ENCODE results near the gene RIN1. TPM values are rescaled to one million over a fixed set of nuclear protein-coding genes. Genes with fewer than 3 reads are reported as not detected.

RIN1 gene
- total and polyA plus RNA-seq, 2 of the 13 experiments (the other 11 are each of a cell fraction or from before 2014, with no cell fraction given): 2.4 to 4.1 TPM

DNA sequence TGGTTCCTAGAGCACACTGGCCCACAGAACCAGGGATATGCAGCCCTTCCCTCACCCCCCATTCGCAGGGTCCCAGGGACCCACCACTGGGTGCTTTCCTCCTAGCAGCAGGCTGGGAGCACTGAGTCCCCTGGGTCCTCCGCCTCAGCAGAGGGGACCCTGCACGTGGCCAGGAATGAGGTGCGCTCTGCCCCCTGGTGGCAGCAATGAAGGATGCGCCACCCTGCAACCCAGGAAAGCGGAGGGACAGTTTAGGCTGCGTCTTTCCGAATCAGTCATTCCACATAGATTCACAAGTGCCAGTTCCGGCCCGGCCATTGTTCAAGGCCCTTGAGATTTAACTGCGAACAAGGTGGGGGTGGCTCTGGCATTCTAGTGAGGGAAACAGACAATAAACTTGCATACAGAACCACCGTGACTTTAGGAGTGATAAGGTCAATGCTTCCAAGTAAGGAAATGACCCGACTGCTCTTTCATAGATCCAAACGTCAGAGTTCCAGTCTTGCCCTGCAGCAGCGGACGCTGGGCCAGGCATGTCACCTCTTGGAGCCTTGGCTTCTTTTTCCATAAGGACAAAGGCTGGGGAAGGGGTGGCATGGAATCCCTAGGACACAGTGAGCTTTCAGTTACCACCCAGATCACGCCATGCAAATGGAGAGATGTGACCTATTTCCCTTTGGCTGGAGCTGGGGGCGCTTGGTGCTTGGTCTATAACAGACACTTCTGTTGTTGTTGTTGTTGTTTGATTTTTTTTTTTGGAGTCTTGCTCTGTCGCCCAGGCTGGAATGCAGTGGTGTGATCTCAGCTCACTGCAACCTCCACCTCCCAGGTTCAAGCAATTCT, 7.7 kb downstream of the RIN1 start (continued):
- TF ChIP-seq, protein P1, sequence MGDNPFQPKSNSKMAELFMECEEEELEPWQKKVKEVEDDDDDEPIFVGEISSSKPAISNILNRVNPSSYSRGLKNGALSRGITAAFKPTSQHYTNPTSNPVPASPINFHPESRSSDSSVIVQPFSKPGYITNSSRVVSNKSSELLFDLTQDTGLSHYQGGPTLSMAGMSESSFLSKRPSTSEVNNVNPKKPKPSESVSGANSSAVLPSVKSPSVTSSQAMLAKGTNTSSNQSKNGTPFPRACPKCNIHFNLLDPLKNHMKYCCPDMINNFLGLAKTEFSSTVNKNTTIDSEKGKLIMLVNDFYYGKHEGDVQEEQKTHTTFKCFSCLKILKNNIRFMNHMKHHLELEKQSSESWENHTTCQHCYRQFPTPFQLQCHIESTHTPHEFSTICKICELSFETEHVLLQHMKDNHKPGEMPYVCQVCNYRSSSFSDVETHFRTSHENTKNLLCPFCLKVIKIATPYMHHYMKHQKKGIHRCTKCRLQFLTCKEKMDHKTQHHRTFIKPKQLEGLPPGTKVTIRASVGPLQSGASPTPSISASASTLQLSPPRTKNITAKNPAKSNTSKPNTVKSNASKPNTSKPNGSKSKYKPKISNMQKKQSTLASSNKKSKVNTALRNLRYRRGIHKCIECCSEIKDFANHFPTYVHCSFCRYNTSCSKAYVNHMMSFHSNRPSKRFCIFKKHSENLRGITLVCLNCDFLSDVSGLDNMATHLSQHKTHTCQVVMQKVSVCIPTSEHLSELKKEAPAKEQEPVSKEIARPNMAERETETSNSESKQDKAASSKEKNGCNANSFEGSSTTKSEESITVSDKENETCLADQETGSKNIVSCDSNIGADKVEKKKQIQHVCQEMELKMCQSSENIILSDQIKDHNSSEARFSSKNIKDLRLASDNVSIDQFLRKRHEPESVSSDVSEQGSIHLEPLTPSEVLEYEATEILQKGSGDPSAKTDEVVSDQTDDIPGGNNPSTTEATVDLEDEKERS (CRISPR knock-in tag; IDR thresholded peaks at IDR 0.05): 0 out of 2 replicates have a peak, but pooled peaks have one; percentile 12
- TF ChIP-seq BORCS8-MEF2B (CRISPR knock-in tag; IDR thresholded peaks at IDR 0.05) (peak; percentile 67; the same call in 1 of the 2 replicates), CHD2 (IDR thresholded peaks at IDR 0.05; ENCODE audit: low read depth, low read length) (no peak), ATM (IDR thresholded peaks at IDR 0.05; ENCODE audit: borderline replicate concordance) (no peak), ZNF891 (CRISPR knock-in tag; IDR thresholded peaks at IDR 0.05) (0 out of 2 replicates have a peak, but pooled peaks have one; percentile 57), TAF15 (IDR thresholded peaks at IDR 0.05; ENCODE audit: low read depth, low read length, poor library complexity, severe bottlenecking) (no peak), ELF1 (CRISPR knock-in tag; IDR thresholded peaks at IDR 0.05) (peak; percentile 50; the same call in 1 of the 2 replicates), BRCA1 (CRISPR knock-in tag; IDR thresholded peaks at IDR 0.05) (no peak), REXO4 (CRISPR knock-in tag; IDR thresholded peaks at IDR 0.05; ENCODE audit: borderline replicate concordance) (no peak)
- TF ChIP-seq, protein P2, sequence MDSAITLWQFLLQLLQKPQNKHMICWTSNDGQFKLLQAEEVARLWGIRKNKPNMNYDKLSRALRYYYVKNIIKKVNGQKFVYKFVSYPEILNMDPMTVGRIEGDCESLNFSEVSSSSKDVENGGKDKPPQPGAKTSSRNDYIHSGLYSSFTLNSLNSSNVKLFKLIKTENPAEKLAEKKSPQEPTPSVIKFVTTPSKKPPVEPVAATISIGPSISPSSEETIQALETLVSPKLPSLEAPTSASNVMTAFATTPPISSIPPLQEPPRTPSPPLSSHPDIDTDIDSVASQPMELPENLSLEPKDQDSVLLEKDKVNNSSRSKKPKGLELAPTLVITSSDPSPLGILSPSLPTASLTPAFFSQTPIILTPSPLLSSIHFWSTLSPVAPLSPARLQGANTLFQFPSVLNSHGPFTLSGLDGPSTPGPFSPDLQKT (CRISPR knock-in tag; IDR thresholded peaks at IDR 0.05; ENCODE audit: borderline replicate concordance): no peak
- TF ChIP-seq, protein P3, sequence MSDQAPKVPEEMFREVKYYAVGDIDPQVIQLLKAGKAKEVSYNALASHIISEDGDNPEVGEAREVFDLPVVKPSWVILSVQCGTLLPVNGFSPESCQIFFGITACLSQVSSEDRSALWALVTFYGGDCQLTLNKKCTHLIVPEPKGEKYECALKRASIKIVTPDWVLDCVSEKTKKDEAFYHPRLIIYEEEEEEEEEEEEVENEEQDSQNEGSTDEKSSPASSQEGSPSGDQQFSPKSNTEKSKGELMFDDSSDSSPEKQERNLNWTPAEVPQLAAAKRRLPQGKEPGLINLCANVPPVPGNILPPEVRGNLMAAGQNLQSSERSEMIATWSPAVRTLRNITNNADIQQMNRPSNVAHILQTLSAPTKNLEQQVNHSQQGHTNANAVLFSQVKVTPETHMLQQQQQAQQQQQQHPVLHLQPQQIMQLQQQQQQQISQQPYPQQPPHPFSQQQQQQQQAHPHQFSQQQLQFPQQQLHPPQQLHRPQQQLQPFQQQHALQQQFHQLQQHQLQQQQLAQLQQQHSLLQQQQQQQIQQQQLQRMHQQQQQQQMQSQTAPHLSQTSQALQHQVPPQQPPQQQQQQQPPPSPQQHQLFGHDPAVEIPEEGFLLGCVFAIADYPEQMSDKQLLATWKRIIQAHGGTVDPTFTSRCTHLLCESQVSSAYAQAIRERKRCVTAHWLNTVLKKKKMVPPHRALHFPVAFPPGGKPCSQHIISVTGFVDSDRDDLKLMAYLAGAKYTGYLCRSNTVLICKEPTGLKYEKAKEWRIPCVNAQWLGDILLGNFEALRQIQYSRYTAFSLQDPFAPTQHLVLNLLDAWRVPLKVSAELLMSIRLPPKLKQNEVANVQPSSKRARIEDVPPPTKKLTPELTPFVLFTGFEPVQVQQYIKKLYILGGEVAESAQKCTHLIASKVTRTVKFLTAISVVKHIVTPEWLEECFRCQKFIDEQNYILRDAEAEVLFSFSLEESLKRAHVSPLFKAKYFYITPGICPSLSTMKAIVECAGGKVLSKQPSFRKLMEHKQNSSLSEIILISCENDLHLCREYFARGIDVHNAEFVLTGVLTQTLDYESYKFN (CRISPR knock-in tag; conservative IDR thresholded peaks at IDR 0.05): peak; percentile 46; the same call in 1 of the 2 replicates
- TF ChIP-seq, protein P4, sequence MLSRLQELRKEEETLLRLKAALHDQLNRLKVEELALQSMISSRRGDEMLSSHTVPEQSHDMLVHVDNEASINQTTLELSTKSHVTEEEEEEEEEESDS (CRISPR knock-in tag; IDR thresholded peaks at IDR 0.05; ENCODE audit: borderline replicate concordance): no peak
- TF ChIP-seq, protein P5, sequence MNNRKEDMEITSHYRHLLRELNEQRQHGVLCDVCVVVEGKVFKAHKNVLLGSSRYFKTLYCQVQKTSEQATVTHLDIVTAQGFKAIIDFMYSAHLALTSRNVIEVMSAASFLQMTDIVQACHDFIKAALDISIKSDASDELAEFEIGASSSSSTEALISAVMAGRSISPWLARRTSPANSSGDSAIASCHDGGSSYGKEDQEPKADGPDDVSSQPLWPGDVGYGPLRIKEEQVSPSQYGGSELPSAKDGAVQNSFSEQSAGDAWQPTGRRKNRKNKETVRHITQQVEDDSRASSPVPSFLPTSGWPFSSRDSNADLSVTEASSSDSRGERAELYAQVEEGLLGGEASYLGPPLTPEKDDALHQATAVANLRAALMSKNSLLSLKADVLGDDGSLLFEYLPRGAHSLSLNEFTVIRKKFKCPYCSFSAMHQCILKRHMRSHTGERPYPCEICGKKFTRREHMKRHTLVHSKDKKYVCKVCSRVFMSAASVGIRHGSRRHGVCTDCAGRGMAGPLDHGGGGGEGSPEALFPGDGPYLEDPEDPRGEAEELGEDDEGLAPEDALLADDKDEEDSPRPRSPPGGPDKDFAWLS (CRISPR knock-in tag; IDR thresholded peaks at IDR 0.05; ENCODE audit: borderline replicate concordance): no peak
- TF ChIP-seq, protein P6, sequence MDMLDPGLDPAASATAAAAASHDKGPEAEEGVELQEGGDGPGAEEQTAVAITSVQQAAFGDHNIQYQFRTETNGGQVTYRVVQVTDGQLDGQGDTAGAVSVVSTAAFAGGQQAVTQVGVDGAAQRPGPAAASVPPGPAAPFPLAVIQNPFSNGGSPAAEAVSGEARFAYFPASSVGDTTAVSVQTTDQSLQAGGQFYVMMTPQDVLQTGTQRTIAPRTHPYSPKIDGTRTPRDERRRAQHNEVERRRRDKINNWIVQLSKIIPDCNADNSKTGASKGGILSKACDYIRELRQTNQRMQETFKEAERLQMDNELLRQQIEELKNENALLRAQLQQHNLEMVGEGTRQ (IDR thresholded peaks at IDR 0.05; ENCODE audit: low read depth, low read length): peak; percentile 53; the same call in 1 of the 2 replicates
- TF ChIP-seq, protein P6 (CRISPR knock-in tag; IDR thresholded peaks at IDR 0.05; ENCODE audit: borderline replicate concordance): no peak; the same call in 1 of the 2 replicates

Measured in HepG2 (cell line).